Muscle of leg (tissue), 11 donors: ENCODE measurements around the gene AKAP13. TPM values are rescaled to one million over a fixed set of nuclear protein-coding genes. Genes with fewer than 3 reads are reported as not detected.

Experiments
- DNase-seq: peaks from one replicate; pipeline ENCODE4 v3.0.0; 2013
- H3K27ac ChIP-seq: one replicate; pipeline ENCODE4 v1.5.1; 2013; ENCODE audit warnings: mild to moderate bottlenecking, low read length, control low read depth
- H3K27me3 ChIP-seq: one replicate; pipeline ENCODE4 v1.6.1; 2013; ENCODE audit warnings: low read length; ENCODE audit not compliant: control insufficient read depth, insufficient read depth
- H3K36me3 ChIP-seq: one replicate; pipeline ENCODE4 v1.6.1; 2013; ENCODE audit warnings: low read length; ENCODE audit not compliant: control insufficient read depth, insufficient read depth
- H3K4me1 ChIP-seq: one replicate; pipeline ENCODE4 v1.6.1; 2013; ENCODE audit warnings: low read length; ENCODE audit not compliant: control insufficient read depth, insufficient read depth
- H3K4me3 ChIP-seq: one replicate; pipeline ENCODE4 v1.5.1; 2013; ENCODE audit warnings: low read length, control low read depth
- H3K9me3 ChIP-seq: replicated peaks from 2 replicates; pipeline ENCODE4 v1.6.1; 2013; ENCODE audit warnings: low read depth, low read length; ENCODE audit not compliant: control insufficient read depth
- WGBS: methylation state at CpG from one replicate; pipeline ENCODE4 v1.1.5; 2013; ENCODE audit warnings: missing lambda C conversion rate; ENCODE audit not compliant: insufficient coverage; 5-methylcytosine and 5-hydroxymethylcytosine counted together
- polyA plus RNA-seq, 8 donors: library from polyadenylated mRNA; unstranded; fragments of 120-200 nt; gene quantifications; one replicate each; pipeline versions ENCODE4 v1.2.1 to v1.2.3, GENCODE V29; 2013; ENCODE audit warnings: inconsistent platforms in 1 of 8, low replicate concordance in 1 of 8; ENCODE audit not compliant: insufficient read length in 8 of 8, insufficient read depth in 1 of 8
- total RNA-seq: library from RNA; stranded (reverse); fragments of 120-200 nt; gene quantifications from one replicate; pipeline ENCODE4 v1.2.4, GENCODE V29; 2013

Gene AKAP13
- total and polyA plus RNA-seq, 9 donors = 65.2 to 90.9 (median 80.1) TPM

- 84% methylated on average over 3 of the region's 8 CpGs for WGBS
- Histone ChIP-seq H3K27ac (no peak overlapping the region), H3K4me1 (peaks cover 28% of the 10 kb centered on the region)
Observed at GRCh38 chr15:85496151-85496550, 115.7 kb downstream of the AKAP13 start.

GRCh38 chr15:85496551-85497171 lies 116.3 kb downstream of the AKAP13 start:
- Histone ChIP-seq H3K4me1 (peaks cover 29% of the 10 kb centered on the region), H3K27ac (peak overlapping the region; percentile 24), H3K36me3 (no peaks in the 10 kb centered on the region), H3K27me3 (no peaks in the 10 kb centered on the region), H3K9me3 (no peaks in the 10 kb centered on the region), H3K4me3 (no peak overlapping the region)
- DNase-seq = no peak
- no CpG with 5 or more reads among the region's 2 CpGs for WGBS

More at GRCh38 chr15:85496151-85496550, 115.7 kb downstream of the AKAP13 start:
- no peak for DNase-seq
- no peaks in the 10 kb centered on the region for H3K9me3 ChIP-seq
- no peaks in the 10 kb centered on the region for H3K27me3 ChIP-seq
- no peaks in the 10 kb centered on the region for H3K36me3 ChIP-seq
- no peak overlapping the region for H3K4me3 ChIP-seq

GRCh38 chr15:85497172-85497569 lies 116.8 kb downstream of the AKAP13 start:
- Histone ChIP-seq H3K27me3 (no peaks in the 10 kb centered on the region), H3K4me1 (peaks cover 32% of the 10 kb centered on the region), H3K36me3 (no peaks in the 10 kb centered on the region), H3K4me3 (no peak overlapping the region), H3K27ac (no peak overlapping the region), H3K9me3 (no peaks in the 10 kb centered on the region)
- 63% methylated on average over 2 of the region's 2 CpGs for whole genome bisulfite sequencing
- peak; percentile 30 for DNase-seq

GRCh38 chr15:85498471-85498870 lies 118.1 kb downstream of the AKAP13 start:
- H3K27ac ChIP-seq = no peak overlapping the region

GRCh38 chr15:85499371-85499887 lies 119.0 kb downstream of the AKAP13 start:
- peak; percentile 56 for DNase-seq
- H3K4me1 ChIP-seq = peaks cover 33% of the 10 kb centered on the region
- H3K27me3 ChIP-seq = no peaks in the 10 kb centered on the region
- H3K4me3 ChIP-seq = no peak overlapping the region
- H3K36me3 ChIP-seq = no peaks in the 10 kb centered on the region
- peak overlapping the region; percentile 81 for H3K27ac ChIP-seq
- no peaks in the 10 kb centered on the region for H3K9me3 ChIP-seq
- WGBS = 39% methylated on average over 5 of the region's 7 CpGs

More at GRCh38 chr15:85498471-85498870, 118.1 kb downstream of the AKAP13 start:
- Histone ChIP-seq H3K27me3 (no peaks in the 10 kb centered on the region), H3K9me3 (no peaks in the 10 kb centered on the region), H3K36me3 (no peaks in the 10 kb centered on the region), H3K4me1 (peaks cover 34% of the 10 kb centered on the region), H3K4me3 (no peak overlapping the region)
- no peak for DNase-seq
- 100% methylated on average over 1 of the region's 6 CpGs for WGBS

- DNase-seq = peak; percentile 27
- no peak overlapping the region for H3K4me3 ChIP-seq
- peak overlapping the region; percentile 81 for H3K27ac ChIP-seq
- WGBS = no CpG with 5 or more reads among the region's 6 CpGs
- peaks cover 37% of the 10 kb centered on the region for H3K4me1 ChIP-seq
- no peaks in the 10 kb centered on the region for H3K9me3 ChIP-seq
- H3K36me3 ChIP-seq = no peaks in the 10 kb centered on the region
- H3K27me3 ChIP-seq = no peaks in the 10 kb centered on the region
Observed at GRCh38 chr15:85500060-85500708, 119.8 kb downstream of the AKAP13 start.

GRCh38 chr15:85500729-85501128 lies 120.3 kb downstream of the AKAP13 start:
- Histone ChIP-seq H3K4me1 (peaks cover 37% of the 10 kb centered on the region), H3K4me3 (no peak overlapping the region), H3K36me3 (no peaks in the 10 kb centered on the region), H3K9me3 (no peaks in the 10 kb centered on the region), H3K27me3 (no peaks in the 10 kb centered on the region), H3K27ac (peak overlapping the region; percentile 81)
- DNase-seq = peak; percentile 89
- 0% methylated on average over 1 of the region's 4 CpGs for WGBS

- Histone ChIP-seq H3K27me3 (no peaks in the 10 kb centered on the region), H3K4me1 (peaks cover 36% of the 10 kb centered on the region), H3K4me3 (no peak overlapping the region), H3K9me3 (no peaks in the 10 kb centered on the region), H3K27ac (peak overlapping the region; percentile 81), H3K36me3 (no peaks in the 10 kb centered on the region)
- no peak for DNase-seq
- WGBS = 80% methylated on average over 2 of the region's 2 CpGs
Observed at GRCh38 chr15:85501574-85501973, 121.2 kb downstream of the AKAP13 start.

GRCh38 chr15:85503151-85503799 lies 122.9 kb downstream of the AKAP13 start:
- WGBS = 91% methylated on average over 4 of the region's 4 CpGs
- no peaks in the 10 kb centered on the region for H3K9me3 ChIP-seq
- H3K27ac ChIP-seq = no peak overlapping the region
- H3K4me1 ChIP-seq = peaks cover 26% of the 10 kb centered on the region
- no peaks in the 10 kb centered on the region for H3K36me3 ChIP-seq
- no peak overlapping the region for H3K4me3 ChIP-seq
- H3K27me3 ChIP-seq = no peaks in the 10 kb centered on the region
- DNase-seq = no peak
